GM12892 (cell line): ENCODE measurements around the gene FXYD3.

Source experiments
- DNase-seq: peaks from one replicate; pipeline ENCODE4 v3.0.0; 2011; ENCODE audit not compliant: insufficient read length
- FAIRE-seq: peaks from 2 replicates; lab custom pipeline; 2011; peaks lifted over from hg19 to GRCh38; lab: Jason Lieb, UNC
- POLR2A ChIP-seq: IDR thresholded peaks from 2 replicates; pipeline ENCODE4 v1.6.1; 2011; ENCODE audit warnings: low read depth, low read length, control low read depth
- POLR2AphosphoS5 ChIP-seq: IDR thresholded peaks from 2 replicates; pipeline ENCODE4 v1.6.1; 2011; ENCODE audit warnings: low read depth, low read length, control low read depth
- TAF1 ChIP-seq: IDR thresholded peaks from 2 replicates; pipeline ENCODE4 v1.6.1; 2011; ENCODE audit warnings: low read depth, mild to moderate bottlenecking, control low read depth, low read length, borderline replicate concordance

FXYD3 gene

GRCh38 chr19:35166100-35167063 lies 50.8 kb downstream of the FXYD3 start:
- no peak for FAIRE-seq
- TF ChIP-seq POLR2A (no peak), POLR2AphosphoS5 (no peak), TAF1 (no peak)
- DNase-seq, result no peak

GRCh38 chr19:35167251-35168119 lies 51.9 kb downstream of the FXYD3 start:
- DNase-seq, result no peak
- no peak for TF ChIP-seq POLR2AphosphoS5
- no peak for TF ChIP-seq POLR2A
- no peak for TF ChIP-seq TAF1
- no peak for FAIRE-seq

GRCh38 chr19:35168196-35168595 lies 52.6 kb downstream of the FXYD3 start:
- no peak for TF ChIP-seq POLR2A
- TF ChIP-seq TAF1, result no peak
- no peak for TF ChIP-seq POLR2AphosphoS5
- FAIRE-seq (no peak), DNase-seq (no peak)

GRCh38 chr19:35169221-35169995 lies 53.8 kb downstream of the FXYD3 start:
- no peak for FAIRE-seq
- TF ChIP-seq POLR2AphosphoS5 (no peak), POLR2A (no peak), TAF1 (no peak)
- DNase-seq, result no peak

GRCh38 chr19:35170359-35171061 lies 54.9 kb downstream of the FXYD3 start:
- FAIRE-seq, result no peak
- TF ChIP-seq TAF1 (no peak), POLR2A (no peak), POLR2AphosphoS5 (no peak)

GRCh38 chr19:35171730-35172129 lies 56.1 kb downstream of the FXYD3 start:
- DNase-seq, result no peak
- FAIRE-seq, result no peak
- no peak for TF ChIP-seq TAF1
- no peak for TF ChIP-seq POLR2A
- no peak for TF ChIP-seq POLR2AphosphoS5

More at GRCh38 chr19:35170359-35171061, 54.9 kb downstream of the FXYD3 start:
- no peak for DNase-seq
